BJ (cell line): ENCODE results near the gene SERF2. TPM values are rescaled to one million over a fixed set of nuclear protein-coding genes. Genes with fewer than 3 reads are reported as not detected.
A peak's percentile ranks its signal among the peaks of the same experiment; 100 is the strongest.

Source experiments
- CTCF ChIA-PET: fragments of 350-600 bp; formaldehyde crosslinking; extraction: SDS; loops from one replicate; lab custom pipeline; 2021; ENCODE audit warnings: antibody characterized with exemption, inconsistent platforms; lab: Yijun Ruan, JAX
- POLR2A ChIA-PET: fragments of 300-600 bp; sonication (Branson Sonifier 250); formaldehyde crosslinking; extraction: SDS; loops from one replicate; lab custom pipeline; 2021; ENCODE audit warnings: antibody characterized with exemption; lab: Charles Lee
- DNase-seq: peaks from one replicate; pipeline ENCODE4 v3.0.0-alpha.2; 2011; ENCODE audit warnings: low read depth
- H3K27me3 ChIP-seq: 2 replicates; pipeline ENCODE4 v1.6.0; 2011; ENCODE audit warnings: low read length; ENCODE audit not compliant: control insufficient read depth, insufficient read depth
- H3K36me3 ChIP-seq: 2 replicates; pipeline ENCODE4 v1.5.1; 2011; ENCODE audit warnings: low read length; ENCODE audit not compliant: control insufficient read depth, insufficient read depth
- H3K4me3 ChIP-seq: 2 replicates; pipeline ENCODE4 v1.5.1; 2011; ENCODE audit warnings: low read depth, mild to moderate bottlenecking, control low read depth, low read length
- polyA plus RNA-seq: library from polyadenylated mRNA; depleted of rRNA; stranded (reverse); fragments of >200 nt; gene quantifications from 2 replicates; pipeline ENCODE4 v1.2.3, GENCODE V29; 2011
- TF ChIP-seq, protein P1 (sequence below): IDR thresholded peaks from 2 replicates; pipeline ENCODE4 v1.5.1; 2011; ENCODE audit warnings: low read depth, mild to moderate bottlenecking, control low read depth, inconsistent platforms, low read length, moderate library complexity; ENCODE audit not compliant: insufficient read depth

SERF2 gene
- polyA plus RNA-seq, 1 experiment, result 848 TPM

DNA sequence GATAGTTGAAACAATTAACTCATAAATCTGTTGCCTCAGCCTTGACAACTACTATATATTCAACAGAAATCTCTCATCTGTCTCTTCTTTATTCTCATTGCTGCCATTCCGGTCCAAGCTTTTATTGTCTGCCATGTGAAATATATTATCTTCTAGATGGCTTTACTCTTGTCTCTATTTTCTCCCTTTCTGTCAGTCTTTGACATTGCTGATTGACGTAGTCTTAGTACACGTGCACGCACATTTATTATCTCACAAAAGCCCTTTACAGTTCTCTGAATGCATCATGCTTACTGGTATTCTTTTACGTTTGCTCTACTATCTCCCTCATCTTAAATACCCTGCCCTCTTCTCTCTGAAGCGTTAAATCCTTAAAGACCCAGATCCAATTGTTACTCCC, 40.2 kb upstream of the SERF2 start:
- TF ChIP-seq, protein P1, sequence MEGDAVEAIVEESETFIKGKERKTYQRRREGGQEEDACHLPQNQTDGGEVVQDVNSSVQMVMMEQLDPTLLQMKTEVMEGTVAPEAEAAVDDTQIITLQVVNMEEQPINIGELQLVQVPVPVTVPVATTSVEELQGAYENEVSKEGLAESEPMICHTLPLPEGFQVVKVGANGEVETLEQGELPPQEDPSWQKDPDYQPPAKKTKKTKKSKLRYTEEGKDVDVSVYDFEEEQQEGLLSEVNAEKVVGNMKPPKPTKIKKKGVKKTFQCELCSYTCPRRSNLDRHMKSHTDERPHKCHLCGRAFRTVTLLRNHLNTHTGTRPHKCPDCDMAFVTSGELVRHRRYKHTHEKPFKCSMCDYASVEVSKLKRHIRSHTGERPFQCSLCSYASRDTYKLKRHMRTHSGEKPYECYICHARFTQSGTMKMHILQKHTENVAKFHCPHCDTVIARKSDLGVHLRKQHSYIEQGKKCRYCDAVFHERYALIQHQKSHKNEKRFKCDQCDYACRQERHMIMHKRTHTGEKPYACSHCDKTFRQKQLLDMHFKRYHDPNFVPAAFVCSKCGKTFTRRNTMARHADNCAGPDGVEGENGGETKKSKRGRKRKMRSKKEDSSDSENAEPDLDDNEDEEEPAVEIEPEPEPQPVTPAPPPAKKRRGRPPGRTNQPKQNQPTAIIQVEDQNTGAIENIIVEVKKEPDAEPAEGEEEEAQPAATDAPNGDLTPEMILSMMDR, result no peak
- CTCF ChIA-PET, result interaction anchor here (2.1 kb wide), 1 partner anchor 19 kb away, joined by 10 read pairs; no protein-coding TSS in a partner anchor
- DNase-seq, result no peak
- POLR2A ChIA-PET, result interaction anchor here (0.6 kb wide), 1 partner anchor 333 kb away, joined by 6 read pairs; no protein-coding TSS in a partner anchor
- Histone ChIP-seq H3K4me3 (no peak overlapping the region), H3K27me3 (no peaks in the 10 kb centered on the region), H3K36me3 (peaks cover 2% of the 10 kb centered on the region; the same call in 1 of the 2 replicates)

DNA sequence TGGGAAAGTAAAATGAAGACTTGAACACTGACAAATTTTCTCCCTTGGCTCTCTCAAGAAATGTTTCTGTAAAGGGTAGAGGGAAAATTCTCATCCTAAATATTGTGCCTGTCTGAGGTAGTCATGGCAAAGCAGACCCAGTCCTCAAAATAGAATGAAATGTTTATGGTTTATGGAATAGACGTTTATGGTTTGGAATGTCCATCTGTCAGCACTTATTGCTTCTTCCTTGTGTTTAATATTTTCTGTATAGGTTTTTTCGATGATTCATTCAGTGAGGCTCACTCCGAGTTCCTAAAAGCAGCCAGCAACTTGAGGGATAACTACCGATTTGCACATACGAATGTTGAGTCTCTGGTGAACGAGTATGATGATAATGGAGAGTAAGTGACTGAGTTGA, 29.3 kb upstream of the SERF2 start:
- H3K4me3 ChIP-seq, result no peak overlapping the region
- peaks cover 7% of the 10 kb centered on the region for H3K36me3 ChIP-seq
- H3K27me3 ChIP-seq, result no peaks in the 10 kb centered on the region
- DNase-seq, result no peak
- POLR2A ChIA-PET, result no interaction called here
- TF ChIP-seq, protein P1, result no peak
- CTCF ChIA-PET, result no interaction called here

DNA sequence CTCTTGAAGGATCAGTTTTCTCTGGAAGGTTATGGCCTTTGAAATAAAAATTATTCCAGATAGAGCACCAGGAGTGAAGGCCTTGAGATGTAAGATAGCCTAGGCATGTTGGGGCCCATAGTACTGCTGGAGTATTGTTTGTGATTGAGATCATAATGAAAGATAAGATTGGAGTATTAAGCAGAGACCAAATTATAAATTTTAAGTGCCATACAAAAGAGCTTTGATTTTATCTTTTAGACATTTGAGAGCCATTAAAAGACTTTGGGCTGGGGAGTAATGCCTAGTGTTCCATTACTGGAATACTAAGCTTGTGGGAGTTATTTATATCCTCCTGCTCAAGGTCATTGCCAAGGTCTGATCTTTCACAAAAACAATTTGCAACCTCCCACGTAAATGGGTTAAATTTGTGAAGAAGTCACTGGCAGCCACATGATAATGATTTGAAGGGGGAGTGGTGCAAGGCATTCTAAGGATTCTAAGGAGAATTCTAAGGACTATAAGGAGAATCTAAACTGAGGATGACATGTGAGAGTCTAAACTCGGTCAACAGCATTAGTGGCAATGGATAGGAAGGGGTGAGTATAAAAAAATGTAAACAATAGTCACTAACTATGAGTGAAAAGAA, 28.2 kb upstream of the SERF2 start:
- Histone ChIP-seq H3K36me3 (peaks cover 9% of the 10 kb centered on the region), H3K4me3 (no peak overlapping the region), H3K27me3 (no peaks in the 10 kb centered on the region)
- POLR2A ChIA-PET, result no interaction called here
- CTCF ChIA-PET, result no interaction called here
- TF ChIP-seq, protein P1, result no peak
- no peak for DNase-seq

DNA sequence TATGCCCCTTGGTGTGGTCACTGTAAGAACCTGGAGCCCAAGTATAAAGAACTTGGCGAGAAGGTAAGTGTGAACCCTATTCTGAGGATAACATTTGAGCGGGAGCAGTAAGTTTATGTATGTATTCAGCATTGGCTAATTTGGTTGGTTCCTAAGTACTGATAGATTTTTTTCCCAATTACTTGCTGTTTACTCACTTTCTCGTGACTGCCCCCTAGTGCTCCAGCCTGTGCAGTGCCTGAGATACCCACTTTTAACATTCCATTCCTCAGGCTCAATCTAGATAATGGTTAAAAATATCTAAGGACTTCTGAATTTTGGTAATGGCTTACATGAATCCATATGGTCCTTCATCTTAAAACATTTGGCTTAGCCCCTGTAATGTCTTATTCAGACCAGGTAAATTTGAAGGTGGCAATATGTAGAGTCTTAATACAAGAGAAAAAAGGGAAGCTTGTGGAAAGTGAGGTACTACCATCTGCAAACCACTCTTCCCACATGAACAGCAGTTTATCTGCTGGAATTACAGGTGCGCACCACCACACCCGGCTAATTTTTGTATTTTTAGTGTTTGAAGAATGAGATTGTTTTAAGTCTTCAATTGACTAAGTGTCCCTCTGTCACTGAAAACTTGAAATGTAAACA, 22.4 kb upstream of the SERF2 start:
- POLR2A ChIA-PET, result no interaction called here
- CTCF ChIA-PET, result interaction anchor here (0.6 to 1.9 kb wide), 7 partner anchors 10 to 395 kb away, joined by 3 to 10 read pairs (median 3); no protein-coding TSS in a partner anchor
- peaks cover 14% of the 10 kb centered on the region for H3K36me3 ChIP-seq

DNA sequence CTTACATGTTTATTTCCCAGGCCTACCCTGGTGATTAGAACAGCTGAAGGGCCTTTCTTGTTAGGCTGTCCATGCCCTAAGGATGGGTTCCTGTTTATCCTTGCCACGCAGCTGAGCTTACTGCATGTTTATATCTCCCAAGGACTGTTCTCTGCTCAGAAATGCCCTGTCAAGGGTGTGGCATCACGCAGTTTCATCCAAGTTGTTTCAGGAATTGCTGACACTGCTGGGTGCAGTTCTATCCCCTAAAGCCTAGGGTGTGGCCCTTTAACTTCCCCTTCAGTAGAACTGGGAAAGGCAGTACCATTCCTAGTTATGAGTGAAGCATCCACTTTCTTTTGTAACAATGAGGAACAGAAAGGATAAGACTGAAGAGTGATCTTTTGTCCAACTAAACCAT, 20.3 kb upstream of the SERF2 start:
- DNase-seq, result no peak
- ChIA-PET POLR2A (interaction anchor here (0.6 kb wide), 2 partner anchors 22 to 316 kb away, joined by 4 to 12 read pairs; no protein-coding TSS in a partner anchor), CTCF (interaction anchor here (0.6 to 1.6 kb wide), 3 partner anchors 15 to 253 kb away, joined by 3 to 5 read pairs (median 3); partner anchors contain the start of genes HYPK and SERINC4)
- Histone ChIP-seq H3K27me3 (no peaks in the 10 kb centered on the region), H3K4me3 (no peak overlapping the region), H3K36me3 (peaks cover 12% of the 10 kb centered on the region)
- TF ChIP-seq, protein P1, result no peak

More for the DNA sequence above, 22.4 kb upstream of the SERF2 start:
- peak; percentile 24 for DNase-seq
- TF ChIP-seq, protein P1, result peak; percentile 90
- Histone ChIP-seq H3K27me3 (no peaks in the 10 kb centered on the region), H3K4me3 (no peak overlapping the region)
